Liver (tissue), 9 donors: ENCODE measurements around the gene STK24. TPM values are rescaled to one million over a fixed set of nuclear protein-coding genes. Genes with fewer than 3 reads are reported as not detected.
A peak's percentile ranks its signal among the peaks of the same experiment; 100 is the strongest.

Source experiments
- DNase-seq: peaks from one replicate; pipeline ENCODE4 v3.0.0-alpha.2; 2017; ENCODE audit warnings: low spot score
- H3K27ac ChIP-seq, 2 donors: one replicate each; pipeline ENCODE4 v1.7.0; 2013; ENCODE audit warnings: inconsistent platforms in 2 of 2, low read length in 2 of 2, control low read depth in 1 of 2, low read depth in 1 of 2, mild to moderate bottlenecking in 1 of 2
- H3K27me3 ChIP-seq, 4 donors: one replicate each; pipeline versions ENCODE4 v1.6.1 to v1.7.0; 2013; ENCODE audit warnings: low read length in 3 of 4, inconsistent platforms in 1 of 4, mild to moderate bottlenecking in 1 of 4, moderate library complexity in 1 of 4; ENCODE audit not compliant: control insufficient read depth in 4 of 4, insufficient read depth in 4 of 4
- H3K36me3 ChIP-seq, 4 donors: one replicate each; pipeline versions ENCODE4 v1.6.1 to v1.7.0; 2013; ENCODE audit warnings: low read length in 3 of 4, mild to moderate bottlenecking in 3 of 4, low read depth in 1 of 4, moderate library complexity in 1 of 4; ENCODE audit not compliant: control insufficient read depth in 4 of 4, insufficient read depth in 3 of 4
- H3K4me1 ChIP-seq, 4 donors: one replicate each; pipeline versions ENCODE4 v1.6.1 to v1.7.0; 2013; ENCODE audit warnings: low read length in 3 of 4, mild to moderate bottlenecking in 3 of 4, moderate library complexity in 1 of 4; ENCODE audit not compliant: control insufficient read depth in 4 of 4, insufficient read depth in 4 of 4
- H3K4me3 ChIP-seq, 3 donors: one replicate each; pipeline versions ENCODE4 v1.6.1 to v1.7.0; 2013; ENCODE audit warnings: low read length in 3 of 3, control low read depth in 1 of 3, low read depth in 1 of 3, mild to moderate bottlenecking in 1 of 3
- H3K9ac ChIP-seq, 2 donors: one replicate each; pipeline ENCODE4 v1.7.0; 2013; ENCODE audit warnings: low read length in 2 of 2, mild to moderate bottlenecking in 2 of 2, moderate library complexity in 2 of 2, control low read depth in 1 of 2, low read depth in 1 of 2
- H3K9me3 ChIP-seq, 4 donors: one replicate each; pipeline versions ENCODE4 v1.6.1 to v1.7.0; 2013; ENCODE audit warnings: low read length in 3 of 4; ENCODE audit not compliant: control insufficient read depth in 4 of 4
- ATF3 ChIP-seq: IDR thresholded peaks from 2 replicates; pipeline ENCODE4 v1.6.1; 2016; ENCODE audit warnings: antibody characterized with exemption
- CTCF ChIP-seq: fragments of 150-350 bp; IDR thresholded peaks from 2 replicates; pipeline ENCODE4 v1.5.1; 2017; ENCODE audit warnings: improper control_type of control experiment, low read depth, low read length; ENCODE audit not compliant: missing input control
- FOXA1 ChIP-seq: IDR thresholded peaks from 2 replicates; pipeline ENCODE4 v1.6.1; 2016; ENCODE audit warnings: antibody characterized with exemption
- FOXA2 ChIP-seq: IDR thresholded peaks from 2 replicates; pipeline ENCODE4 v1.6.1; 2016; ENCODE audit warnings: antibody characterized with exemption
- HNF4G ChIP-seq: IDR thresholded peaks from 2 replicates; pipeline ENCODE4 v1.6.1; 2016; ENCODE audit warnings: antibody characterized with exemption
- JUND ChIP-seq, 2 donors: IDR thresholded peaks; 2 replicates each; pipeline ENCODE4 v1.6.1; 2016; ENCODE audit warnings: antibody characterized with exemption in 2 of 2
- MAX ChIP-seq: IDR thresholded peaks from 2 replicates; pipeline ENCODE4 v1.6.1; 2016; ENCODE audit warnings: antibody characterized with exemption
- RAD21 ChIP-seq, 2 donors: IDR thresholded peaks; 2 replicates each; pipeline ENCODE4 v1.6.1; 2016; ENCODE audit warnings: antibody characterized with exemption in 2 of 2, mild to moderate bottlenecking in 2 of 2
- REST ChIP-seq: IDR thresholded peaks from 2 replicates; pipeline ENCODE4 v1.6.1; 2016; ENCODE audit warnings: antibody characterized with exemption, mild to moderate bottlenecking
- YY1 ChIP-seq: IDR thresholded peaks from 2 replicates; pipeline ENCODE4 v1.6.1; 2016; ENCODE audit warnings: antibody characterized with exemption, mild to moderate bottlenecking
- ZBTB33 ChIP-seq: IDR thresholded peaks from 2 replicates; pipeline ENCODE4 v1.6.1; 2016; ENCODE audit warnings: antibody characterized with exemption
- WGBS: extraction: QIAGEN DNeasy Blood & Tissue Kit; methylation state at CpG from one replicate; pipeline ENCODE4 v1.1.7; 2013; 5-methylcytosine and 5-hydroxymethylcytosine counted together
- polyA plus RNA-seq, 2 donors: library from polyadenylated mRNA; stranded (reverse) in 1 of 2; unstranded in 1 of 2; fragments of 200-250 nt in 1 of 2; fragments of >200 nt in 1 of 2; fragmentation: Nextera tagmentation in 1 of 2; extraction: Ambion mirVana in 1 of 2; gene quantifications; one replicate each; pipeline versions ENCODE4 v1.2.1 to v1.2.3, GENCODE V29; 2013 to 2015
- total RNA-seq, 2 donors: library from RNA; depleted of rRNA; stranded (reverse); fragments of >200 nt; gene quantifications; one replicate each; pipeline ENCODE4 v1.2.3, GENCODE V29; 2014
- donor health status: healthy.
- donor health status: healthy.
- donor health status: healthy.
- donor health status: healthy.
- donor health status: healthy.

Gene STK24
- total and polyA plus RNA-seq, 4 donors = 6.4 to 43.3 (median 14.9) TPM

GRCh38 chr13:98576200-98576945 lies 534 bp downstream of the STK24 start:
- under 1% methylated on average over 98 of the region's 98 CpGs for WGBS
- Histone ChIP-seq H3K4me1 (peaks cover 1 to 46% (median 29%) of the 10 kb centered on the region in 4 donors), H3K4me3 (peak overlapping the region; percentile 72 to 98 (median 84)), H3K9me3 (no peaks in the 10 kb centered on the region), H3K9ac (peak overlapping the region; percentile 89 to 99), H3K27me3 (no peaks in the 10 kb centered on the region), H3K27ac (peak overlapping the region; percentile 81 to 94), H3K36me3 (no peaks in the 10 kb centered on the region)
- DNase-seq = peak; percentile 77
- TF ChIP-seq HNF4G = no peak
- no peak for TF ChIP-seq CTCF
- peak in 1 of 2 donors; percentile 6 for TF ChIP-seq RAD21 (IDR thresholded peaks at IDR 0.05)
- TF ChIP-seq ZBTB33 = no peak
- TF ChIP-seq ATF3 = no peak
- TF ChIP-seq FOXA1 = no peak
- TF ChIP-seq MAX = no peak
- no peak for TF ChIP-seq JUND (IDR thresholded peaks at IDR 0.05)
- TF ChIP-seq REST = no peak

- DNase-seq = no peak
- Histone ChIP-seq H3K9me3 (no peaks in the 10 kb centered on the region), H3K36me3 (no peaks in the 10 kb centered on the region), H3K27me3 (no peaks in the 10 kb centered on the region), H3K4me1 (peaks cover 1 to 51% (median 34%) of the 10 kb centered on the region in 4 donors), H3K27ac (peak overlapping the region; percentile 81 to 94), H3K9ac (peak overlapping the region; percentile 89 to 99), H3K4me3 (peak overlapping the region; percentile 72 to 98 (median 84))
- TF ChIP-seq FOXA2 = no peak
- TF ChIP-seq YY1 = peak; percentile 2
- under 1% methylated on average over 15 of the region's 15 CpGs for WGBS
Observed at GRCh38 chr13:98575904-98576199, 1.1 kb downstream of the STK24 start.
